Hepatocyte (in vitro differentiated cells): ENCODE data around the gene GARS1. TPM values are rescaled to one million over a fixed set of nuclear protein-coding genes. Genes with fewer than 3 reads are reported as not detected.

ENCODE experiments used
- DNase-seq: peaks from one replicate; pipeline ENCODE4 v3.0.0-alpha.2; 2016; ENCODE audit warnings: low spot score
- H2AFZ ChIP-seq: fragments of 200-600 bp; sonication (generic); 2 replicates; pipeline ENCODE4 v1.6.0; 2016; ENCODE audit warnings: antibody characterized with exemption, mild to moderate bottlenecking
- H3K27ac ChIP-seq: fragments of 200-600 bp; sonication (generic); 2 replicates; pipeline ENCODE4 v1.5.1; 2016; ENCODE audit warnings: mild to moderate bottlenecking
- H3K27me3 ChIP-seq: fragments of 200-600 bp; sonication (generic); 2 replicates; pipeline ENCODE4 v1.6.1; 2016
- H3K36me3 ChIP-seq: fragments of 200-600 bp; sonication (generic); replicated peaks from 2 replicates; pipeline ENCODE4 v1.5.1; 2016; ENCODE audit warnings: low read depth; ENCODE audit not compliant: insufficient read depth
- H3K4me1 ChIP-seq: fragments of 200-600 bp; sonication (generic); 2 replicates; pipeline ENCODE4 v1.5.1; 2016; ENCODE audit warnings: mild to moderate bottlenecking, moderate library complexity; ENCODE audit not compliant: insufficient read depth
- H3K4me2 ChIP-seq: fragments of 200-600 bp; sonication (generic); 2 replicates; pipeline ENCODE4 v1.6.0; 2016
- H3K4me3 ChIP-seq: fragments of 200-600 bp; sonication (generic); 2 replicates; pipeline ENCODE4 v1.5.1; 2016; ENCODE audit warnings: mild to moderate bottlenecking
- H3K79me2 ChIP-seq: fragments of 200-600 bp; sonication (generic); 2 replicates; pipeline ENCODE4 v1.6.0; 2017; ENCODE audit warnings: mild to moderate bottlenecking
- H3K9me2 ChIP-seq: fragments of 200-600 bp; sonication (generic); replicated peaks from 2 replicates; pipeline ENCODE4 v1.6.0; 2017; ENCODE audit warnings: mild to moderate bottlenecking; ENCODE audit not compliant: insufficient read depth
- H3K9me3 ChIP-seq: fragments of 200-600 bp; sonication (generic); 2 replicates; pipeline ENCODE4 v1.5.1; 2016; ENCODE audit warnings: low read depth, mild to moderate bottlenecking
- H4K20me1 ChIP-seq: fragments of 200-600 bp; sonication (generic); 2 replicates; pipeline ENCODE4 v1.6.0; 2016; ENCODE audit warnings: mild to moderate bottlenecking; ENCODE audit not compliant: insufficient read depth, poor library complexity, severe bottlenecking
- EZH2 ChIP-seq: fragments of 200-600 bp; sonication (generic); IDR thresholded peaks from 2 replicates; pipeline ENCODE4 v1.6.1; 2016; ENCODE audit warnings: antibody characterized with exemption, mild to moderate bottlenecking, borderline replicate concordance
- EZH2phosphoT487 ChIP-seq: fragments of 200-600 bp; sonication (generic); IDR thresholded peaks from one replicate; pipeline ENCODE4 v1.6.1; 2018; ENCODE audit warnings: antibody characterized with exemption, mild to moderate bottlenecking, low read depth, moderate library complexity; ENCODE audit not compliant: unreplicated experiment, severe bottlenecking
- WGBS: methylation state at CpG from one replicate; pipeline ENCODE4 v1.1.6; 2016; ENCODE audit warnings: low lambda C conversion rate; ENCODE audit errors: missing lambda C conversion rate; 5-methylcytosine and 5-hydroxymethylcytosine counted together
- polyA plus RNA-seq: library from polyadenylated mRNA; unstranded; fragments of >200 nt; fragmentation: Nextera tagmentation; extraction: Ambion mirVana; gene quantifications from 2 replicates; pipeline ENCODE4 v1.2.1, GENCODE V29; 2016
- total RNA-seq: library from RNA; depleted of rRNA; stranded (reverse); fragments of >200 nt; gene quantifications from 2 replicates; pipeline ENCODE4 v1.2.3, GENCODE V29; 2014
- TF ChIP-seq, protein P1 (sequence below): fragments of 200-600 bp; sonication (generic); IDR thresholded peaks from 2 replicates; pipeline ENCODE4 v1.5.1; 2016; ENCODE audit warnings: antibody characterized with exemption, mild to moderate bottlenecking; ENCODE audit not compliant: poor library complexity

Gene GARS1
- total and polyA plus RNA-seq, 2 experiments from 2014 or later, result 131 to 163 TPM

DNA sequence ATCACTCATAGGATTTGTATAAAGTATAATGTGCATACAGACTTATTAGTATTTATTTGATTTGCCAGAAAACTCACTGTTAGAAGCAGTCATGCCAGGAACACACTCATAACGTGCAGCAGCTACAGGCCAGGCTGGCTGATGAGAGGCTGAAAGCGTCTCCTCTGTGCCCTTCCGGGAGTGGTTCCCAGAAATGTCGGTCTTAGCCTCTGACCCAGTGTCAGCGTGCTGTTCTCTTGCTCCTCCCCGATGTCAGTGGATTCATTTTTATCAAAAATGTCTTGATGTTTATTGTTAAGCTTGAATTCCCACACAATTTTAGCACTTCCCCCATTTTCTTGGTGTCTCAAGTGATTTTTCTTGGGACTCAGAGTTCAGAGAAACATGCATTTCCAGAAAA, 33.3 kb upstream of the GARS1 start:
- Histone ChIP-seq H3K4me2 (no peak overlapping the region), H3K4me1 (peaks cover 3% of the 10 kb centered on the region), H3K27ac (no peak overlapping the region), H3K36me3 (no peaks in the 10 kb centered on the region), H4K20me1 (no peaks in the 10 kb centered on the region), H3K27me3 (no peaks in the 10 kb centered on the region), H2AFZ (no peak overlapping the region), H3K79me2 (no peaks in the 10 kb centered on the region), H3K9me2 (no peaks in the 10 kb centered on the region), H3K9me3 (no peaks in the 10 kb centered on the region), H3K4me3 (no peak overlapping the region)
- no peak for DNase-seq
- WGBS, result 94% methylated on average over 6 of the region's 6 CpGs
- TF ChIP-seq EZH2phosphoT487 (no peak), EZH2 (no peak)
- TF ChIP-seq, protein P1, sequence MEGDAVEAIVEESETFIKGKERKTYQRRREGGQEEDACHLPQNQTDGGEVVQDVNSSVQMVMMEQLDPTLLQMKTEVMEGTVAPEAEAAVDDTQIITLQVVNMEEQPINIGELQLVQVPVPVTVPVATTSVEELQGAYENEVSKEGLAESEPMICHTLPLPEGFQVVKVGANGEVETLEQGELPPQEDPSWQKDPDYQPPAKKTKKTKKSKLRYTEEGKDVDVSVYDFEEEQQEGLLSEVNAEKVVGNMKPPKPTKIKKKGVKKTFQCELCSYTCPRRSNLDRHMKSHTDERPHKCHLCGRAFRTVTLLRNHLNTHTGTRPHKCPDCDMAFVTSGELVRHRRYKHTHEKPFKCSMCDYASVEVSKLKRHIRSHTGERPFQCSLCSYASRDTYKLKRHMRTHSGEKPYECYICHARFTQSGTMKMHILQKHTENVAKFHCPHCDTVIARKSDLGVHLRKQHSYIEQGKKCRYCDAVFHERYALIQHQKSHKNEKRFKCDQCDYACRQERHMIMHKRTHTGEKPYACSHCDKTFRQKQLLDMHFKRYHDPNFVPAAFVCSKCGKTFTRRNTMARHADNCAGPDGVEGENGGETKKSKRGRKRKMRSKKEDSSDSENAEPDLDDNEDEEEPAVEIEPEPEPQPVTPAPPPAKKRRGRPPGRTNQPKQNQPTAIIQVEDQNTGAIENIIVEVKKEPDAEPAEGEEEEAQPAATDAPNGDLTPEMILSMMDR, result no peak

- H3K4me1 ChIP-seq, result peaks cover 3% of the 10 kb centered on the region
- DNase-seq, result peak; percentile 28
- H3K4me2 ChIP-seq, result no peak overlapping the region
- WGBS, result 60% methylated on average over 6 of the region's 6 CpGs
- no peak overlapping the region for H3K27ac ChIP-seq
- TF ChIP-seq EZH2phosphoT487 (no peak), EZH2 (no peak)
- TF ChIP-seq, protein P1, result no peak
- no peaks in the 10 kb centered on the region for H3K79me2 ChIP-seq
- no peaks in the 10 kb centered on the region for H3K9me2 ChIP-seq
- H3K9me3 ChIP-seq, result no peaks in the 10 kb centered on the region
- no peaks in the 10 kb centered on the region for H3K27me3 ChIP-seq
- no peaks in the 10 kb centered on the region for H4K20me1 ChIP-seq
- H3K36me3 ChIP-seq, result no peaks in the 10 kb centered on the region
- no peak overlapping the region for H3K4me3 ChIP-seq
- no peak overlapping the region for H2AFZ ChIP-seq
These were observed 32.2 kb upstream of the GARS1 start for GRCh38 chr7:30562498-30562897.

DNA sequence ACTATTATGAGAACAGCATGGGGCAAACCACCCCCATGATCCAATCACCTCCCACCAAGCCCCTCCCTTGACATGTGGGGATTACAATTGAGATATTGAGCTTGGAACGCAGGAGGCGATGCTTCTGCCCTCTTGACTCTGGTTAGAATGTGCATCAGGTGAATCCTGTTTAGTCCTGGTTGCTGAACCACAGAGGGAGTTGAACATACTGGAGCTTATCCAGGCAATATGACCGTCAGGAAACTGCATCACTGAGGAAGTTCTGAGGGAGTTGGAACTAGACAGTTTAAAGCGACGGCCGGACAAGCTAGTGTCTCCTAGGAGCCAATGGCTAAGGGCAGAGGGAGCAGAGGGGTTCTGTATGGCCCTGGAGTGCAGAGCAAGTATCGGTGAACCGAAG, 31.8 kb upstream of the GARS1 start:
- no peak for DNase-seq
- H4K20me1 ChIP-seq, result no peaks in the 10 kb centered on the region
- no peaks in the 10 kb centered on the region for H3K9me3 ChIP-seq
- 92% methylated on average over 8 of the region's 8 CpGs for WGBS
- H3K36me3 ChIP-seq, result no peaks in the 10 kb centered on the region
- TF ChIP-seq EZH2phosphoT487 (no peak), EZH2 (no peak)
- TF ChIP-seq, protein P1, result no peak
- no peak overlapping the region for H2AFZ ChIP-seq
- peaks cover 3% of the 10 kb centered on the region for H3K4me1 ChIP-seq
- no peaks in the 10 kb centered on the region for H3K9me2 ChIP-seq
- no peaks in the 10 kb centered on the region for H3K79me2 ChIP-seq
- H3K27ac ChIP-seq, result no peak overlapping the region
- H3K27me3 ChIP-seq, result no peaks in the 10 kb centered on the region
- no peak overlapping the region for H3K4me2 ChIP-seq
- H3K4me3 ChIP-seq, result no peak overlapping the region

DNA sequence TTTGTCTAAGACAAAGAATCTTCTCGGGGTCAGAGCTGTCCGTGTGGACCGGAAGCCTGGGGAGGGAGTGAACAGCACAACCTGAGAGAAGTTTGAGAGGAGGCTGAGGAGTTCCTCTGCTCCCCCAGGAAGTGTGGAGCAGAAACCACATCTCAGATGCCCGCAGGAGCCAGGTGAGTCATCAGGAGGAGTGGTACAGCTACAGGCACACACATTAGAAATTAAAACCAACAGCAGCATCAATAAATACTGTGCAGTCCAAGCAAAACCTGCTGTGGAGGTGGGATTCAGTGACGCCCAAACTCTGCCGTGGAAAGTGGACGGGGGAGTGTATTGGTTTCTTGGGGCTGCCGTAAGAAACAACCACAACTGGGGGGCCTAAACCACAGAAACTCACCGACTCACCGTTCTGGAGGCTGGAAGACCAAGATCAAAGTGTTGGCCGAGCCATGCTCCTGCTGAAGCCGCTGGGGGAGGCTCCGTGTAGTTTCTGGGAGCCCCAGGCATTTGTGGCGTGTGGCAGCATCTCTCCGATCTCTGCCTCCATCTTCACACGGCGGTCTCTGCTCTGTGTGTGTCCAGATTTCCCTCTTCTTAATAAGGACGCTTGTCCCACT, 31.2 kb upstream of the GARS1 start:
- no peaks in the 10 kb centered on the region for H3K27me3 ChIP-seq
- H3K9me2 ChIP-seq, result no peaks in the 10 kb centered on the region
- no peak overlapping the region for H3K4me3 ChIP-seq
- no peak overlapping the region for H2AFZ ChIP-seq
- WGBS, result 89% methylated on average over 18 of the region's 18 CpGs
- no peaks in the 10 kb centered on the region for H3K9me3 ChIP-seq
- H3K79me2 ChIP-seq, result no peaks in the 10 kb centered on the region
- no peaks in the 10 kb centered on the region for H3K36me3 ChIP-seq
- H3K4me1 ChIP-seq, result peaks cover 3% of the 10 kb centered on the region
- no peak for TF ChIP-seq EZH2phosphoT487
- TF ChIP-seq EZH2, result no peak
- TF ChIP-seq, protein P1, result no peak
- H3K27ac ChIP-seq, result no peak overlapping the region
- no peak for DNase-seq
- H3K4me2 ChIP-seq, result no peak overlapping the region
- H4K20me1 ChIP-seq, result no peaks in the 10 kb centered on the region
